DOHH2 (cell line): ENCODE results near the gene FGGY.
"Not testable (repeated sequence)": the region's sequence is repeated elsewhere in the genome, so short reads cannot be mapped to it uniquely, and the experiment has no call there.

ENCODE experiments used
- EZH2phosphoT487 ChIP-seq: fragments of 200-600 bp; sonication (generic); IDR thresholded peaks from 2 replicates; pipeline ENCODE4 v1.6.1; 2017; ENCODE audit warnings: borderline replicate concordance, mild to moderate bottlenecking, antibody characterized with exemption, low read length, moderate library complexity, mixed read lengths
- TF ChIP-seq, protein P1 (sequence below): fragments of 200-600 bp; sonication (generic); IDR thresholded peaks from one replicate; pipeline ENCODE4 v1.5.1; 2014; ENCODE audit warnings: antibody characterized with exemption, mild to moderate bottlenecking, low read depth, low read length; ENCODE audit not compliant: poor library complexity, severe bottlenecking

DNA sequence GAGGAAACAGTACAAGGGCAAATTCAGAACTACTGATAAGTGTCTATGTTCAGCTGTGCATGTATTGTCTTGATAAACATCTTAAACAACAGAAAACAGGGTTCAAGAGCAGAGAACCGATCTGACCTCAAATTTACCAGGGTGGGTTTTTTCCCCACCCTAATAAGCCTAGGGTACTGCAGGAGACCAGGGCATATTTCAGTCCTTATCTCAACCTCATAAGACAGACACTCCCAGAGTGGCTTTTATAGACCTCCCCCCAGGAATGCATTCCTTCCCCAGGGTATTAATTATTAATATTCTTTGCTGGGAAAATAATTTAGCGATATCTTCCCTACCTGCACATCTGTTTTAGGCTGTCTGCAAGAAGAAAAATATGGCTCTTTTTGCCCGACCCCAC, 261.7 kb downstream of the FGGY start:
- TF ChIP-seq, protein P1, sequence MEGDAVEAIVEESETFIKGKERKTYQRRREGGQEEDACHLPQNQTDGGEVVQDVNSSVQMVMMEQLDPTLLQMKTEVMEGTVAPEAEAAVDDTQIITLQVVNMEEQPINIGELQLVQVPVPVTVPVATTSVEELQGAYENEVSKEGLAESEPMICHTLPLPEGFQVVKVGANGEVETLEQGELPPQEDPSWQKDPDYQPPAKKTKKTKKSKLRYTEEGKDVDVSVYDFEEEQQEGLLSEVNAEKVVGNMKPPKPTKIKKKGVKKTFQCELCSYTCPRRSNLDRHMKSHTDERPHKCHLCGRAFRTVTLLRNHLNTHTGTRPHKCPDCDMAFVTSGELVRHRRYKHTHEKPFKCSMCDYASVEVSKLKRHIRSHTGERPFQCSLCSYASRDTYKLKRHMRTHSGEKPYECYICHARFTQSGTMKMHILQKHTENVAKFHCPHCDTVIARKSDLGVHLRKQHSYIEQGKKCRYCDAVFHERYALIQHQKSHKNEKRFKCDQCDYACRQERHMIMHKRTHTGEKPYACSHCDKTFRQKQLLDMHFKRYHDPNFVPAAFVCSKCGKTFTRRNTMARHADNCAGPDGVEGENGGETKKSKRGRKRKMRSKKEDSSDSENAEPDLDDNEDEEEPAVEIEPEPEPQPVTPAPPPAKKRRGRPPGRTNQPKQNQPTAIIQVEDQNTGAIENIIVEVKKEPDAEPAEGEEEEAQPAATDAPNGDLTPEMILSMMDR, result not testable (repeated sequence)
- TF ChIP-seq EZH2phosphoT487, result not testable (repeated sequence)
